Epithelial cell of prostate (primary cell): ENCODE measurements around the gene SLC11A2.
"Not testable (repeated sequence)": the region's sequence is repeated elsewhere in the genome, so short reads cannot be mapped to it uniquely, and the experiment has no call there.

Experiments used
- DNase-seq: peaks from one replicate; pipeline ENCODE4 v3.0.0-alpha.2; 2011; ENCODE audit warnings: low read depth, low spot score
- H3K27ac ChIP-seq: fragments of 450-650 bp; 2 replicates; pipeline ENCODE4 v1.5.1; 2017; ENCODE audit warnings: mild to moderate bottlenecking

The SLC11A2 gene

GRCh38 chr12:50953047-50953446 lies 73.1 kb downstream of the SLC11A2 start:
- no peak for DNase-seq
- no peak overlapping the region for H3K27ac ChIP-seq

GRCh38 chr12:50952510-50952909 lies 73.7 kb downstream of the SLC11A2 start, which contains the start of gene HIGD1C:
HIGD1C (plus strand) TSS chr12:50952544; CDS start chr12:50953999, 1,455 bp downstream.
- DNase-seq = no peak

DNA sequence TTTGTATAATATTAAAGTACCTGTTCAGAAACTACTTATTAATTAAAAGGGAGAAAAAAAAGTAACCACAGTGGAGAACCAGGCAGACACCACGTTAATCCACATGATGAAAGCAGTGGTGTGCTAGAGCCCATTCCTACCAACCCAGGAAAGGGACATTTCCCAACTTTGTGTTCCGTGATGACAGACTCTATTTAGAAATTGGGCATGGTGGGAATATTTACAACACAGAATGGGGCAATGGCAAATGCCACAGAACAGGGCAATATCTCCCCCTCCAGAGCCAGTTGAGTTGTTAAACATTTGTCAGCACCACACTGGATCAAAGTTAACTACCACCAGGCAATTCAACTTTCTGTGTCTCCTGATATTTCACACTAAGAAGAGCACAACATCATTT lies 75.1 kb downstream of the SLC11A2 start:
- no peak for DNase-seq
- H3K27ac ChIP-seq = no peak overlapping the region

More at GRCh38 chr12:50952510-50952909, 73.7 kb downstream of the SLC11A2 start, which contains the start of gene HIGD1C:
- H3K27ac ChIP-seq = no peak within 1 kb of the TSS

DNA sequence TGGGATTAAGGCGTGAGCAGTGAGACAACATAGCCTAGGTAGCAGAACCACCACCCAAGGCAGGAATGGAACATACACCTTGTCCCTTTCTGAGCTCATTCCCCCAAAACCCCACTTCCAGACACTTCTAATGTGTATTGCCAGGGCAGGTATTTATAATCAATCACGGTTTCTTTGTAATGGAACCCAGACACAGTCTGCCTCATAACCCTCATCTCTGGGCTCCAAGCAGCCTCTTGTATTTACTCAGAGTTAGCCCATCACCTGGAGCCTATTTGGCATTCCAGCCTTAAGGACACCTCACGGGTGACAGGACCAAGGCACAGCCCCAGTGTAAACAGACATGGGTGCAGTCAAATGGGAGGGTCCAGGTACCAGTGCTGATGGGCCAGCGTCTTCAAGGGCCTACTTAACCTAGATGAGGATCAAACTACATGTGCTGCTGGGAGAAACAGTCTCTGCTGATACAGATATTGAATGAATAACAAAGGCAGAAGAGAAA lies 76.3 kb downstream of the SLC11A2 start:
- no peak for DNase-seq
- H3K27ac ChIP-seq = no peak overlapping the region

GRCh38 chr12:50948798-50949197 lies 77.4 kb downstream of the SLC11A2 start:
- H3K27ac ChIP-seq = no peak overlapping the region
- DNase-seq = no peak

- DNase-seq = no peak
- no peak overlapping the region for H3K27ac ChIP-seq
Observed at GRCh38 chr12:50947933-50948626, 78.1 kb downstream of the SLC11A2 start.

DNA sequence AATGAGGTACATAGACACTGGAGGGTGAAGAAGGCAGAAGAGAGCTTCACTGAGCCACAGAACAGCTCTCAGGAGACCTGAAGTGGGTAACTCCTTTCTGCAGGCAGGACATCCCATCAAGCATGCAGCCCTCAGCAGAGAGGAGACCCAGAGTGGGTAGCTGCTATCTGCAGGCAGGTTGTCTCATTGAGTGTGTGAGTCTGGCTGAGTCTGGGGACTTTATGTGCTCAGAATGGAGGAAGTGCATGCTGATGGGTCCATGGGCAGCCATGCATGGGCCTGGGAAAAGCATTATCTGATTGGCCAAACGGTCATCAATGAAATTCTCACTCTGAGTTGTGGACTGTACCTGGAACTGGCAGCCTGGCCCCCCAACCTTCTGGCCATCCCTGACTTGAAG lies 88.5 kb downstream of the SLC11A2 start:
- DNase-seq = no peak
- H3K27ac ChIP-seq = no peak overlapping the region

DNA sequence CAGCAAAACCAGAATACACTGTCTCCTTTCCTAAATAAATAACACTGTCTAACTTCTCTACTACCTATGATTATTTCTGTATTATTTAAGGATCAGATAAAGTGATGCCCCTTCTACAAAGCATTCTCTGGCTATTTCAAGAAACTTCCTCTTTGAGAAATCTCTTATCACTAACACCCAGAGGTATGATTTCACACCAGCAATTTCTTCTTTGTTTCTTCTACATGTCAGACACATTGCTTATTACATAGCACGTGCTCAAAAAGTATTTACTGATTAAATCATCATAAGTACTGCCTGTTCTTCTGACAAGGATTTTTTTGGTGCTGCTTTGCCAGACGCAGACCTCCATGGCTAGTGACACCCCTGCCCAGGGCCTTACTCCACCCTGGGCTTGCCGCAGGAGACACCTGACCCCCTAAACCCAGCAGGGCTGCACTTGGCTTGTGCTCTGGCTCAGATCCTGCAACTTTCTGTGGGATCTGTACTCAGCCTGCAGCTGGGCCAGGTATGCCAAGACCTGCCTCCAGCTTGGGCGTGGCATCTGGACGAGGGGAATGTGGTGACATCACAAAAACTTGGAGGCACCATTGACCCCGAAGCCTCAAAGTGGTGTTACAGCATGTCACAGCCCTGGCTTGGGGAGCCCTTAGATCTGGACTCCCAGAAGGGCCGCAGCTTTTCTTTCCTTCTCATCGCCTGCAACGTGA lies 89.2 kb downstream of the SLC11A2 start:
- no peak for DNase-seq
- no peak overlapping the region for H3K27ac ChIP-seq

- peak overlapping the region; percentile 43 for H3K27ac ChIP-seq
- DNase-seq = no peak
Observed at GRCh38 chr12:50934981-50935807, 91.0 kb downstream of the SLC11A2 start.

DNA sequence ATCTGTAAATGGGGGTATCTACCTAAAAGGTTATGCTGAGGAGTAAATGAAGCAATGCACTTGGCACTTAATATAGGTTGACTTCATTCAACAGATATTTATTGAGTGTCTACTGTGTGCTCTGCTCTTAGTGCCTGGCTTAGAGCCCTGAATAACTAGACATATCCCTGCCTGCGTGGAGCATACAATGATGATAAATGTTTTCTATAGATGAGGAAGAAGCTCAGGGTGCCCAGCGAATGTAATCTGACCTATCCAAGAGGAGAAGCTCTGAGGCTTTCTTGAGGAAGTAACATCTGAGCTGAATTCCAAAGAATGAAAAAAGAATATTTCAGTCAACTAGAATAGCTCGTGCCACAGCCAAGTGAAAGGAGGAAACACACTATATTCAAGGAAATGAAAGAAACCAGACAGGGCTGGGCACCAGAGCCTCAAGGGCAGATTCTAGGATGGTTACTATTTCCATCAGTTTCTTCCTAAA lies 91.8 kb downstream of the SLC11A2 start:
- peak overlapping the region; percentile 43 for H3K27ac ChIP-seq
- DNase-seq = no peak

DNA sequence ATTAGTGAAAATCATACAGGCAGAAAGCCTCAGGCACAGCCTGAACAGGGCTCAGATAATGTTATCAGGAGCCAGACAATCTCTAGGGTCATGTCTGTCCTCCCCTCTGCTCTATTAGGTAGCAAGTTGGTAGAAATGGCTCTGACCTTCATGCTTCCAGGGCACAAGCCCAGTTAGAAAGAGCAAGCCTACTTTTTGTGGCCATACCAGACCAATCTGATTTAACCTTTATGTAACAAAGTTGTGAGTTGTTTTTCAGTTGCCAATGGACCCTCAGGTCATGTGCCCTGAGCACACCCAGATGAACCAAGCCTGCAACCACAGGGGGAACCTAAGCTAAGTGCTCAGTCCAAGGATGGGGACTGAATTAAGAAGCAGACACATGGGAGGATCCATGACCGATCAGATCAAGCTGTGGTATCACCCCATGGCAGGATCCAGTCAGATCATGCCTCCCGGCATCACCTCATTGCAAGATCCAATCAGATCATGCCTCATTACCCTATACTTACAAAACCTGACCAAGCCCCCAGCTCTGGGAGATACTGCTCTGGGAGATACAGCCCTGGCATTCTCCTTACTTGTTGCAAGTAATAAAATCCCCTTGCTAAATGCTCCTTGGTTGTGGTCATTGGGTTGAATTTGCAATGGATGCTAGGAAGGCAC lies 92.6 kb downstream of the SLC11A2 start:
- no peak overlapping the region for H3K27ac ChIP-seq
- no peak for DNase-seq

GRCh38 chr12:50932787-50933280 lies 93.3 kb downstream of the SLC11A2 start:
- no peak for DNase-seq
- H3K27ac ChIP-seq = no peak overlapping the region

GRCh38 chr12:50930477-50930876 lies 95.7 kb downstream of the SLC11A2 start:
- H3K27ac ChIP-seq, DNase-seq: not testable (repeated sequence)

GRCh38 chr12:50929831-50930230 lies 96.4 kb downstream of the SLC11A2 start:
- H3K27ac ChIP-seq = no peak overlapping the region
- DNase-seq = no peak
